NCI-H2107 (cell line): Measurements from ENCODE around the gene GMPPA.

Experiments
- DNase-seq: peaks from one replicate; lab custom pipeline; 2025; lab: John Stamatoyannopoulos, UW

GMPPA gene

DNA sequence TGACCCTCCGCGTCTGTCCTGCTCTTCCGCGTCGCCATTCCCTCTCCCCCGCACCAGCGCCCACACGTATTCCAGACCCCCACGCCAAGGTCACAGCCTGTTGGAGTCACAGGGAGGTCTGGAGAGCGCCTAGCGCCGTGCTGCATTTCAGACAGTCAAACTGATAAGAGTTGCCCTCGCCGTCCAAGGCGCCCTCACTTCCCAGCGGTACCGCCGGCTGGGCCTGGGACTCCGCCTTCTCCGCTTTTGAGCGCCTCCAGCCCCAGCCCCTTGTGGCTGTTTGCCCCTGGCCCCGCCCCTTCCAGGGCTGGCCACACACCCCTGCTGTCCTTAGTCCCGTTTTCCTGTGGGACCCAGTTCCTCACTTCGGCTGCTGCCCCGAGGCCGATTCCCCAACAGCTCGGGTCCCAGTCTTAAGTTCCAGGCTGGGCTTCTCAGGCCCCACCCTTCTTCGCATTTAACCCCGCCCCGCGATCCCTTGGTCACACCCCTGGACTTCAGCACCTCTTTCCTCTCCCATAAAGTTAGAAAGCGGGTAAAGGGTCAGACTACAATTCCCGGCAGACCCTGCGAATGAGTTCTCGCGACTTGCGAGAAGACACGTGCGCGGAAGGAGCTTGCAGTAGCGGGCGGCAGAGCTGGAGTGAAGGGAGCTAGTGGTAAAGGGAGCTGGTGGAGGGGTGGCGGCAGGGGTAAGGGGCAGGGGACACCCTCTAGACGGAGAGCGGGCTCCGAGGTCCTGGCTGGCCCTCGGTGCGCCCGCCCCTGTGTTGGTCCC is at the start of gene GMPPA:
TSS of gene GMPPA (plus strand) at position 612 of the 778 bp plus-strand sequence. CDS start 1,085 bp downstream, outside the sequence.
- DNase-seq, result peak; percentile 85

GRCh38 chr2:219449609-219450008 is 49.1 kb upstream of the GMPPA start:
- DNase-seq, result no peak

DNA sequence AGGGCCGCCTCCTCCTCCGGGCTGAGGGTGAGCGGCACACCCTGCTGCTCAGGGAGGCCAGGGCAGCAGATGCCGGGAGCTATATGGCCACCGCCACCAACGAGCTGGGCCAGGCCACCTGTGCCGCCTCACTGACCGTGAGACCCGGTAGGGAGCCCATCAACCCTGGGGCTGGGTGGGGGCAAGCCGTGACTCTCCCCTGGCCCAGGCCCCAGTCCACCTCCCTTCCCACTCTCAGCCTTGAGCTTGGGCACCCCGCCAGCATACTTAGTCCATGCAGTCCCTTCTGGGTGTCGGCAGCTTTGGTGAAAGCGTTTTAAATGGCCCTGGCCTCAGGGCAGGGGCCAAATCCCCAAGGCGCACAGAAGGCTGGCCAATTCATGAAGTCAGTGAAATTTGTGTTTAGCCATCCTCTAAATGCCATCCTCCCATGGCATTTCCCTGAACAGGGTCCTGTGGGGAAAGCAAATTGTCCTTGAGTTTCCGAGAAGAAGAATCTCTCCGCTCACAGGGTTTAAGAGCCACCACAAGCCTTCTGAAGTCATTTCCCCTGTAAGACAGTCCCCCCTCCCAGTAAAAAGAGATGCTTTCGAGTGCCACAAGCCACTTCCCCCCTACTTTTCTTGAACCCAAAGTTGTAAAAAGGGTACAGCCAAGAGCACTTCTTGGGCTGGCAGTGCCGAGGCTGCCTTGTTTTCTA is 46.9 kb upstream of the GMPPA start:
- DNase-seq, result no peak

- no peak for DNase-seq
Measured at GRCh38 chr2:219452361-219453317, 46.1 kb upstream of the GMPPA start.

- no peak for DNase-seq
Measured at GRCh38 chr2:219453671-219454590, 44.8 kb upstream of the GMPPA start.

- DNase-seq, result no peak
Measured at GRCh38 chr2:219455581-219455980, 43.1 kb upstream of the GMPPA start.

DNA sequence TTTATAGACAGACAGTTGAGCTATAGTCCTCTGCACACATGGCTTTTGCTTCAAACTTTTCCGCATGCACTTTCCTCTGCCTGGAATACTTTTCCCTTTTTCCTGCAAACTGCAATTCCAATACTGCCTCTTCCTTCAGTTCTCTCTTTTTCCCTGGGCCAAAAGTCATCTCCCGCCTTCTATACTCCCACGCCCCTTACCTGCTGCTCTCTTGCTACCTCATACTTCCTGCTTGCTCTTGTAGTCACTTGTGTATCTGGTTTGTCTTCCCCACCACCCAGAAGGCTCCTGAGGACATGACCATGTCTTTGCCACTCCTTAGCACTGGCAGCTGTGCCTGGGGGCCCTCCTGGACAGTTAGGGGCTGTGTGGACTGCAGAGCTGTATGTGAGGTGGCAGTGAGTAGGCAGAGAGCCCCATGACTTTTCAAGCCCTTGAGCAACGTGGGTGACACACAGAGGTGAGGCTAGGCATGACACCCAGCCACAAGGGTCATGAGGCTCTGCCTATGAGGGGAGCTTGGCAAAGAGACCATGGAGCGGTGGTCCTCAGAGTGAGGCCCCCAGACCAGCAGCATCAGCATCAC is 40.8 kb upstream of the GMPPA start:
- DNase-seq, result no peak

DNA sequence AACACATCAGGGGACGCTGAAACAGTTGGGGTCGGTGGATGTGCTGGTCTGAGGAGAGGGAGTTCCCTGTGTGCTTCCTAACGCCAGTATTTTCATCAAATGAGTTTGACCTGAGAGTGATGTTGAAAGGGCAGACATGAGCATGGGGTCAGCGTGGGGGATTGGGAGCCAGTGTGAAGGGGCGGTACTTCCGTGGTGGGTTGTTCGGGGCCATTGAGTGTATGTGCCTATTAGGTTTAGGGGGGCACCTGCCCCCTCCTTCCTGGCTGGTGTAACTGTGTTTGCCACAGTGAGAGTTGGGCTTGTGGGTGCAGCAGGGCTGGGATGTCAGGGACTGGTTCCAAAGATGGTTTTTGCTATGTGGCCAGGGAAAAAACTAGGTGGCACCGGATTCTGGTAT is 39.7 kb upstream of the GMPPA start:
- DNase-seq, result no peak

GRCh38 chr2:219459460-219460311 is 39.0 kb upstream of the GMPPA start:
- DNase-seq, result no peak

- DNase-seq, result no peak
Measured at GRCh38 chr2:219460424-219460926, 38.2 kb upstream of the GMPPA start.

DNA sequence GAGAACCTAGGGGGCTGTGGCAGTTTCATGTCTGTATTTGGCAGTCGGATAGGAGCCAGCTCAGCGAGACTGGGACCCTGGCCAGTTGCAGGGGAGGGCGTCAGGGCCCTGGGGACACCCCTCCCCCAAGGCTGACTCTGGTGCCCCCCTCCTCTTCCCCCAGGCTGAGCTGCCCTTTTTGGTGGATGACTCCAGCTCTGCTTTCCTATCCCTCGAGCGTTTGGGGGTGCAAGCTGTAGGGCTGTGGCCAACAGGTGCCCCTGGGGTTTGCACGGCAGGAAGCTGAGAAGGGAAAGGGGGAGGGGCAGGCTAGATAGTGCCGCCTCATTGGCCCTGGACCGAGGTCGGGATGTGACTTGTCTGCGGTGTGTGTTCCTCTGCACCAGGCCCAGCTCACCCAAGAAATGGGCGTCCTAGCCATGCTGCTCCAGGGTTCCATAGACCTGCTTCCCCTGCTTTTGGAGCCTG is 37.6 kb upstream of the GMPPA start:
- DNase-seq, result no peak

GRCh38 chr2:219461669-219462068 is 37.0 kb upstream of the GMPPA start:
- no peak for DNase-seq

DNA sequence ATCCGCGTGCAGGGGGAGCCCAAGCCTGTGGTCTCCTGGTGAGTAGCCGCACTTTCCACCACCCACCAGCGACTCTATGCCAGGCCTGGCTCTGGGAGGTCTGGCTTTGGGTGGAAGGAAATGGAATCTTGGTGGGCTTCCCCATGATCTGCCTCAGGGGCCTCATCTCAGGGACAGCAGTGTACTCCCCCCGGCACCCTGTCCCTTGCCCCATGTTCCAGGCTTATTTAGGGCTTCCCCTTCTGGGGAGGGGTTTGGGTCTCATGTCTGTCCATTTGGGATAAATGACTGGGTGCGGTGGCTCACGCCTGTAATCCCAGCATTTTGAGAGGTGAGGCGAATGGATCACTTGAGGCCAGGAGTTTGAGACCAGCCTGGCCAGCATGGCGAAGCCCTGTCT is 36.3 kb upstream of the GMPPA start:
- no peak for DNase-seq

DNA sequence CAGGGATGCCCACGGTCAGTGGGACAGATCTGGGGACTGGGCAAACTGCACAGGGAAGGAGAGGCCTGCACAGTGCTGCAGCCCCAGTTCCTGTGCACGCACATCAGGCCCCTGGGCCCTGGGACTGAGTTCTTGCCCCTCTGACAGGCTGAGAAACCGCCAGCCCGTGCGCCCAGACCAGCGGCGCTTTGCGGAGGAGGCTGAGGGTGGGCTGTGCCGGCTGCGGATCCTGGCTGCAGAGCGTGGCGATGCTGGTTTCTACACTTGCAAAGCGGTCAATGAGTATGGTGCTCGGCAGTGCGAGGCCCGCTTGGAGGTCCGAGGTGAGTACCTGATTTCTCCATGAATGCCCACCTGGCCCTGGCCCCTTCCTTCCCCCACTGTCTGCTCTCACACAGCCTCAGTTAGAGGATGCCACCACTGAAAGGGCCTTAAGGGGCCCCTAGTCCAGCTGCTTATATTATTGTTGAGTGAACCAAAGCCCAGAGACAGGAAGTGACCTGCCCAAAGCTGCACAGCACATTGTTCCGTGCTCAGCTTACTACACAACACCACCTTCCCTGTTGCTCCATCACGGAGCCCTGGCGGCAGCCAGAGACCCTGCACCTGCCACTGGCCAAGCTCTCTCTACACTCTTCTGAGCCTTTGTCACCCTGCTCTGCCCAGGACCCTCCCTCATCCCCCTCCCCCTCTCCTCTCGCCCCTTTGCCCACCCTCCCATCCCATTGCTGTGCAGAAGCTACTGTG is 34.2 kb upstream of the GMPPA start:
- no peak for DNase-seq

DNA sequence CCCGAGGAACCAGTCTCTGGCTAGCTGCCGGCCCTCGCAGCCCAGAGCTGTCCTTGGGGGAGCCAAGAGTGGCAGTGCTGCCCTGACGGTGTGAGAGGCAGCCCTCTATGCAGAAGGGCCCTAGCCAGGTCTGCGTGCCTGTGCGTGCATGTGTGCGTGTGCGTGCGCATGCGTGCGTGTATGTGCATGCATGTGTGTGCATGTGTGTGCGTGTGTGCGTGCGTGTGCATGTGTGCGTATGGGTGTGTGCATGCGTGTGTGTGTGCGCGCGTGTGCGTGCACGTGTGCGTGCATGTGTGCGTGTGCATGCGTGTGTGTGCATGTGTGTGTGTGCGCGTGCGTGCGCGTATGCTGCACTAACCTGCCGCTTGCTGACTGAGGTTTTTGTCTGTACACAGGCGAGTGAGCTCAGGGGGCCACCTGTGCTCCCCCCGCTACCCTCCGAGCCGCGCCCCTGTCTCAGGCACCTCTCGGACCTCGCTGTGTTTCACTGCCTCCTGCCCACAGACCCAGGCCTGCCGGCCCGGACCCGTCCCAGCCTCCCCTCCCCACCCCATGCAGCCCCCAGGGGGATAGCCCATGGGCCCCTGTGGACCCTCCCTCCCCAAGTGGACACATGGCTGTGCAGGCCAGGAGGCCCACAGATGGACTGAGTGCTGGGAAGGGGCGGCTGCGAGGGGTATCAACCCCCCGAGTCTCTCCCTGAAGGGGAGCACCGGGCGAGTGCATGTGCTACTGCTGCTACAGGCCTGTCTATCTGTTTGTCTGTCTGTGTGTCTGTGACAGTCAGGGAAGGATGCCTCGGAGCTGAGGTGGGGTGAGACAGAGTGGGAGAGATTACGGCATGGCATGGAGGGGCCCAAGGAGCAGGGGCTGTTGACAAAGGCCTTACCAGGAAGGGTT is 32.8 kb upstream of the GMPPA start:
- DNase-seq, result no peak

DNA sequence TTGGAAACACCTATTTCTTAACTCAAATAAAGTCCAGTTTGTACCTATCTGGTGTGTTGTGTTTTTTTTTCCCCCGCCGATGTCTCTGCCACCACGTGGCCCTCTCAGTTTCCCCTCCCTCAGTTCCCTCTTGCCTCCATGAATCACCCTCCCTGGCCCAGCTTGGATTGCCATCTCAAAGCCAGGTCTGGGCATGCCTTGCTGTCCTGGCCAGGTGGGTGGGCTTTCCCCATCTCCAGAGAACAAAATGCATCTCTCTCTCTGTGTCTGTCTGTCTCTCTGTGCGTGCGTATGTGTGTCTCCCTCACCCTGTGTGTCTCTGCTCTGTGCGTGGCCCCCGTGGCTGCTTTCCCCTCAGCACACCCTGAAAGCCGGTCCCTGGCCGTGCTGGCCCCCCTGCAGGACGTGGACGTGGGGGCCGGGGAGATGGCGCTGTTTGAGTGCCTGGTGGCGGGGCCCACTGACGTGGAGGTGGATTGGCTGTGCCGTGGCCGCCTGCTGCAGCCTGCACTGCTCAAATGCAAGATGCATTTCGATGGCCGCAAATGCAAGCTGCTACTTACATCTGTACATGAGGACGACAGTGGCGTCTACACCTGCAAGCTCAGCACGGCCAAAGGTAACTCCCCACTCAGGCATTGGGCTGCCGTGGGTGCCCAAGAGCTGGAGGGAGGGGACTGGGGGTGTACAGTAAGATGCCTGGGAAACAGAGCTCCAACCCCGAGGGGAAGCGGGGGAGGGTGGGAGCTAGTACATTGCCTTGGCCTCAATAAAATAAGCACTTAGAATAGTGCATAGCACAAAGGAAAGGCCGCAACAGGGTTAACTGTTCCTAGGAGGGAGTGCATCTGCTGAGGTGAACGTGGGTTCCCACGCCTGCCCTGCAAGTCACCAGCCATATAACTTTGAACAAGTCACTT is 31.6 kb upstream of the GMPPA start:
- no peak for DNase-seq

DNA sequence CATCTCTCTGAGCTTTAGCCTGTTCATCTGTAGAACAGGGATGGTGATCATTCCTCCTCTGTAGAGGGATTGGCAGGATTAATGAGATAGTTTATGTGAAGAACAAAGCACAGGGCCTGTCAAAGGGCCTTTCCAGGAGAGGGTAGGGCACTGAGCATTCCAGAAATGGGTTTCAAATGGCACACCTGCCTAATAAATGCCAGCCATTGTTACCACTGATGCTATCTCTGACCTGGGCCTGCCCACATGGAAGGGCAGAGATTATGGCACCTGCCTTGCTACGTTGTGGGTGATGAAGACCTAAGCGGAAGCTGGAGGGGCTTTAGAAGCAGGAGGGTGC is 31.0 kb upstream of the GMPPA start:
- DNase-seq, result no peak
